HL-60 (cell line): Measurements from ENCODE around the gene ZNF716.

Source experiments
- DNase-seq, 2 experiments: peaks; one replicate each; pipeline ENCODE4 v3.0.0-alpha.2; 2010 to 2020; ENCODE audit warnings: low read depth in 1 of 2, low spot score in 1 of 2
- H3K27ac ChIP-seq: fragments of 250-450 bp; sonication (Bioruptor Pico); replicated peaks from 2 replicates; pipeline ENCODE4 v1.5.1; 2020; ENCODE audit warnings: mild to moderate bottlenecking, moderate library complexity
- H3K27me3 ChIP-seq: fragments of 250-450 bp; sonication (Bioruptor Pico); 2 replicates; pipeline ENCODE4 v1.5.1; 2021; ENCODE audit warnings: mild to moderate bottlenecking, moderate library complexity; ENCODE audit not compliant: insufficient read depth, poor library complexity, severe bottlenecking
- H3K4me3 ChIP-seq: replicated peaks from 2 replicates; pipeline ENCODE4 v1.5.1; 2011; ENCODE audit warnings: mild to moderate bottlenecking, control low read depth, low read length; ENCODE audit not compliant: insufficient read depth
- GABPA ChIP-seq: IDR thresholded peaks from 2 replicates; pipeline ENCODE4 v1.6.1; 2012; ENCODE audit warnings: low read depth
- POLR2AphosphoS5 ChIP-seq: IDR thresholded peaks from 2 replicates; pipeline ENCODE4 v1.6.1; 2012; ENCODE audit warnings: low read depth
- SPI1 ChIP-seq: IDR thresholded peaks from 2 replicates; pipeline ENCODE4 v1.6.1; 2012; ENCODE audit warnings: low read depth, mild to moderate bottlenecking, borderline replicate concordance
- TF ChIP-seq, protein P1 (sequence below): IDR thresholded peaks from one replicate; pipeline ENCODE4 v1.5.1; 2011; ENCODE audit warnings: low read length, control low read depth, inconsistent platforms; ENCODE audit not compliant: insufficient read depth
- TF ChIP-seq, protein P2 (sequence below): IDR thresholded peaks from 2 replicates; pipeline ENCODE4 v1.6.1; 2012; ENCODE audit warnings: low read depth; ENCODE audit not compliant: insufficient replicate concordance

The ZNF716 gene

DNA sequence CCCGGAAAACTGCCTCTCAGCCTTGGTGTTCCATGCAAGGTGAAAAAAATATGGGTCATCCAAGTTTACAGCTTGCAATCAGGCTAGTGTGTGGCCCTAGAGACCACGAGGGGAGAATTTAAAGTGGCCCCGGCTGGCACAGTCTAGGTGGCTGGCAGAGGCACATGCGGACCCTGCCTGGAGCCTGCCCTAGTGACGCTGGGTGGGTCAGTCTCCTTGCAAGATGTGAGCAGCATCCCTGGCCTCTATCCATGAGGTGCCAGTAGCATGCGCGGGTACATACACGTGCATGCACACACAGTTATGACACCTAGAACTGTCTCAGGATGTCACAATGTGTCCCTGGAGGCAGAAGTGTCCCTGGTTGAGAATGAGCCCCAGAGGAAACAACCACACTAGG is 22.4 kb upstream of the ZNF716 start:
- DNase-seq = no peak
- TF ChIP-seq, protein P1, sequence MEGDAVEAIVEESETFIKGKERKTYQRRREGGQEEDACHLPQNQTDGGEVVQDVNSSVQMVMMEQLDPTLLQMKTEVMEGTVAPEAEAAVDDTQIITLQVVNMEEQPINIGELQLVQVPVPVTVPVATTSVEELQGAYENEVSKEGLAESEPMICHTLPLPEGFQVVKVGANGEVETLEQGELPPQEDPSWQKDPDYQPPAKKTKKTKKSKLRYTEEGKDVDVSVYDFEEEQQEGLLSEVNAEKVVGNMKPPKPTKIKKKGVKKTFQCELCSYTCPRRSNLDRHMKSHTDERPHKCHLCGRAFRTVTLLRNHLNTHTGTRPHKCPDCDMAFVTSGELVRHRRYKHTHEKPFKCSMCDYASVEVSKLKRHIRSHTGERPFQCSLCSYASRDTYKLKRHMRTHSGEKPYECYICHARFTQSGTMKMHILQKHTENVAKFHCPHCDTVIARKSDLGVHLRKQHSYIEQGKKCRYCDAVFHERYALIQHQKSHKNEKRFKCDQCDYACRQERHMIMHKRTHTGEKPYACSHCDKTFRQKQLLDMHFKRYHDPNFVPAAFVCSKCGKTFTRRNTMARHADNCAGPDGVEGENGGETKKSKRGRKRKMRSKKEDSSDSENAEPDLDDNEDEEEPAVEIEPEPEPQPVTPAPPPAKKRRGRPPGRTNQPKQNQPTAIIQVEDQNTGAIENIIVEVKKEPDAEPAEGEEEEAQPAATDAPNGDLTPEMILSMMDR = no peak
- TF ChIP-seq SPI1 (no peak), GABPA (no peak), POLR2AphosphoS5 (no peak)
- TF ChIP-seq, protein P2, sequence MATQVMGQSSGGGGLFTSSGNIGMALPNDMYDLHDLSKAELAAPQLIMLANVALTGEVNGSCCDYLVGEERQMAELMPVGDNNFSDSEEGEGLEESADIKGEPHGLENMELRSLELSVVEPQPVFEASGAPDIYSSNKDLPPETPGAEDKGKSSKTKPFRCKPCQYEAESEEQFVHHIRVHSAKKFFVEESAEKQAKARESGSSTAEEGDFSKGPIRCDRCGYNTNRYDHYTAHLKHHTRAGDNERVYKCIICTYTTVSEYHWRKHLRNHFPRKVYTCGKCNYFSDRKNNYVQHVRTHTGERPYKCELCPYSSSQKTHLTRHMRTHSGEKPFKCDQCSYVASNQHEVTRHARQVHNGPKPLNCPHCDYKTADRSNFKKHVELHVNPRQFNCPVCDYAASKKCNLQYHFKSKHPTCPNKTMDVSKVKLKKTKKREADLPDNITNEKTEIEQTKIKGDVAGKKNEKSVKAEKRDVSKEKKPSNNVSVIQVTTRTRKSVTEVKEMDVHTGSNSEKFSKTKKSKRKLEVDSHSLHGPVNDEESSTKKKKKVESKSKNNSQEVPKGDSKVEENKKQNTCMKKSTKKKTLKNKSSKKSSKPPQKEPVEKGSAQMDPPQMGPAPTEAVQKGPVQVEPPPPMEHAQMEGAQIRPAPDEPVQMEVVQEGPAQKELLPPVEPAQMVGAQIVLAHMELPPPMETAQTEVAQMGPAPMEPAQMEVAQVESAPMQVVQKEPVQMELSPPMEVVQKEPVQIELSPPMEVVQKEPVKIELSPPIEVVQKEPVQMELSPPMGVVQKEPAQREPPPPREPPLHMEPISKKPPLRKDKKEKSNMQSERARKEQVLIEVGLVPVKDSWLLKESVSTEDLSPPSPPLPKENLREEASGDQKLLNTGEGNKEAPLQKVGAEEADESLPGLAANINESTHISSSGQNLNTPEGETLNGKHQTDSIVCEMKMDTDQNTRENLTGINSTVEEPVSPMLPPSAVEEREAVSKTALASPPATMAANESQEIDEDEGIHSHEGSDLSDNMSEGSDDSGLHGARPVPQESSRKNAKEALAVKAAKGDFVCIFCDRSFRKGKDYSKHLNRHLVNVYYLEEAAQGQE = no peak
- no peak overlapping the region for H3K4me3 ChIP-seq
- no peaks in the 10 kb centered on the region for H3K27me3 ChIP-seq
- no peak overlapping the region for H3K27ac ChIP-seq

DNA sequence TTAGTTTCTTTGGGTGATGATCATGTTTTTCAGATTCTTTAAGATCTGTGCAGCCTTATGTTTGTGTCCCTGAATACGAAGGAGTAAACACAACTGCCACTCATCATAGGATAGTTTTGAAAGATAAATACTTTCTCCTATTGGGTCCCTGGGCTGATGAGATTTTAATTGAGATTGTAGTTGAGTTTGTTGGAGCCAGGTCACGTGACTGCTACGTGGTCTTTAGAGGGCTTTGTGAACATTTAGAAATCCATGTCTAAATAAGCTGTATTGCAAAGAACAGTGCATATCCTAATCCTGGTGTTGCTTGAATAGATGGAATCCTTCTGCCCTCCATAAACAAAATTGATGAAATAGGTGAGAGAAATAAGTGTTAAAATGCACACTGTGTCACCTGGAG is 17.4 kb upstream of the ZNF716 start:
- TF ChIP-seq SPI1 (no peak), POLR2AphosphoS5 (no peak), GABPA (no peak)
- TF ChIP-seq, protein P1 = no peak
- TF ChIP-seq, protein P2 = no peak

DNA sequence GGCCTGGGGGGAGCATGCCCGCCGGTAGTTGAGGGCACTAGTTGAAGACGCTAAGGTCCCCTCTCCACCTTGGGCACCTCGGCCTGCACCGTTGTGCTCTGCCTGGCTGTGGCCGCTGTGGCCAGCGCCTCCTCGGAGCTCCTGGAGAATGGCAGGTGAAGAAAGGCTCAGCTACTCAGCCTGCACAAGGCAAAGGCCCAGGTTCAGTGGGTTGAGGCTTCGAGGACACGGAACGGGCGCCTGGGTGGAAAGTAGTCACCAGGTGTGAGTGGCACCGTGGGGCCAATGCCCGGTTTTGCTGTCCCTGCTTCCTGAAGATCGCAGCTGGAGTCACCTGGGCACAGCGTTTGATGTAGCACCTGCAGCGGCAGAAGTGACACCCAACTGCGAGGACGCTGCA is 12.4 kb upstream of the ZNF716 start:
- TF ChIP-seq, protein P2 = no peak
- TF ChIP-seq, protein P1 = no peak
- TF ChIP-seq POLR2AphosphoS5 (no peak), GABPA (no peak), SPI1 (no peak)
- Histone ChIP-seq H3K27me3 (no peaks in the 10 kb centered on the region), H3K27ac (no peak overlapping the region), H3K4me3 (no peak overlapping the region)
- DNase-seq = no peak

More for the DNA sequence above, 17.4 kb upstream of the ZNF716 start:
- H3K27ac ChIP-seq = no peak overlapping the region
- H3K4me3 ChIP-seq = no peak overlapping the region
- H3K27me3 ChIP-seq = no peaks in the 10 kb centered on the region
- no peak for DNase-seq
